ENCODE data around the gene PDE8A. TPM values are rescaled to one million over a fixed set of nuclear protein-coding genes. Genes with fewer than 3 reads are reported as not detected.
"Not testable (repeated sequence)": the region's sequence is repeated elsewhere in the genome, so short reads cannot be mapped to it uniquely, and the experiment has no call there.

PDE8A gene
- total RNA-seq, 1 donor from 2014 or later, result 23.7 TPM

- Mint-ChIP-seq H3K9me3 (ENCODE audit: unreplicated experiment) (peaks cover 13% of the 10 kb centered on the region), H3K4me3 (ENCODE audit: unreplicated experiment) (no peak overlapping the region), H3K4me1 (ENCODE audit: unreplicated experiment) (peaks cover 18% of the 10 kb centered on the region), H3K27ac (ENCODE audit: unreplicated experiment) (no peak overlapping the region), H3K36me3 (ENCODE audit: unreplicated experiment) (no peaks in the 10 kb centered on the region), H3K27me3 (ENCODE audit: unreplicated experiment) (no peaks in the 10 kb centered on the region)
- TF ChIP-seq, protein P1, sequence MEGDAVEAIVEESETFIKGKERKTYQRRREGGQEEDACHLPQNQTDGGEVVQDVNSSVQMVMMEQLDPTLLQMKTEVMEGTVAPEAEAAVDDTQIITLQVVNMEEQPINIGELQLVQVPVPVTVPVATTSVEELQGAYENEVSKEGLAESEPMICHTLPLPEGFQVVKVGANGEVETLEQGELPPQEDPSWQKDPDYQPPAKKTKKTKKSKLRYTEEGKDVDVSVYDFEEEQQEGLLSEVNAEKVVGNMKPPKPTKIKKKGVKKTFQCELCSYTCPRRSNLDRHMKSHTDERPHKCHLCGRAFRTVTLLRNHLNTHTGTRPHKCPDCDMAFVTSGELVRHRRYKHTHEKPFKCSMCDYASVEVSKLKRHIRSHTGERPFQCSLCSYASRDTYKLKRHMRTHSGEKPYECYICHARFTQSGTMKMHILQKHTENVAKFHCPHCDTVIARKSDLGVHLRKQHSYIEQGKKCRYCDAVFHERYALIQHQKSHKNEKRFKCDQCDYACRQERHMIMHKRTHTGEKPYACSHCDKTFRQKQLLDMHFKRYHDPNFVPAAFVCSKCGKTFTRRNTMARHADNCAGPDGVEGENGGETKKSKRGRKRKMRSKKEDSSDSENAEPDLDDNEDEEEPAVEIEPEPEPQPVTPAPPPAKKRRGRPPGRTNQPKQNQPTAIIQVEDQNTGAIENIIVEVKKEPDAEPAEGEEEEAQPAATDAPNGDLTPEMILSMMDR (IDR thresholded peaks at IDR 0.05), result no peak
- no peak for DNase-seq (ENCODE audit: extremely low spot score, unreplicated experiment)
These were observed 192.9 kb downstream of the PDE8A start for GRCh38 chr15:85174521-85174920.

GRCh38 chr15:85177042-85177515 is 195.4 kb downstream of the PDE8A start:
- Mint-ChIP-seq H3K27ac (ENCODE audit: unreplicated experiment) (peak overlapping the region; percentile 84), H3K27me3 (ENCODE audit: unreplicated experiment) (peaks cover 15% of the 10 kb centered on the region)
- not testable (repeated sequence) for H3K4me3 Mint-ChIP-seq (ENCODE audit: unreplicated experiment)

GRCh38 chr15:85178308-85178707 is 196.7 kb downstream of the PDE8A start:
- H3K27me3 Mint-ChIP-seq (ENCODE audit: unreplicated experiment), result peaks cover 24% of the 10 kb centered on the region
- H3K36me3 Mint-ChIP-seq (ENCODE audit: unreplicated experiment), result no peaks in the 10 kb centered on the region
- no peak for DNase-seq (ENCODE audit: extremely low spot score, unreplicated experiment)
- H3K4me3 Mint-ChIP-seq (ENCODE audit: unreplicated experiment), result no peak overlapping the region
- H3K27ac Mint-ChIP-seq (ENCODE audit: unreplicated experiment), result no peak overlapping the region
- no peaks in the 10 kb centered on the region for H3K9me3 Mint-ChIP-seq (ENCODE audit: unreplicated experiment)
- peaks cover 18% of the 10 kb centered on the region for H3K4me1 Mint-ChIP-seq (ENCODE audit: unreplicated experiment)
- TF ChIP-seq, protein P1 (IDR thresholded peaks at IDR 0.05), result no peak

More at GRCh38 chr15:85177042-85177515, 195.4 kb downstream of the PDE8A start:
- peaks cover 18% of the 10 kb centered on the region for H3K4me1 Mint-ChIP-seq (ENCODE audit: unreplicated experiment)
- not testable (repeated sequence) for H3K36me3 Mint-ChIP-seq (ENCODE audit: unreplicated experiment); H3K9me3 Mint-ChIP-seq (ENCODE audit: unreplicated experiment); DNase-seq (ENCODE audit: extremely low spot score, unreplicated experiment)

DNA sequence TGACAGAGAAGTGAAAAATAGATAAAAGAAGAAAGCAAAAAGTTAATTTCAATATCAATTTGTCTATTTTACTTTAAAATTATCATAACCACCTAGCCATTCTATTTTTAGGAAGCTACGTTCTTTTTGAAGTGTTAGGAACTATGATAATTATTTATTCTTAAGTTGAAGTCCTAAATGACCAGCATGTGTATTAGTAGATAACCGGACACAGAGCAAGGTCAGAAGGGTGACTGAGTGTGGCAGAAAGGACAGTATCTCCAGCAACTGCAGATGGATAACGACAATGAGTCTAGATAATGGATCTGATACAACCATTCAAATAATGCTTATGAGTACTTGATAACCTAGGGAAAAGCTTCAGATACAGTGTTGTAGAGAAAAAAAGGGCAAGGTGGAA is 198.0 kb downstream of the PDE8A start:
- Mint-ChIP-seq H3K36me3 (ENCODE audit: unreplicated experiment) (no peaks in the 10 kb centered on the region), H3K4me3 (ENCODE audit: unreplicated experiment) (no peak overlapping the region), H3K4me1 (ENCODE audit: unreplicated experiment) (peaks cover 18% of the 10 kb centered on the region), H3K9me3 (ENCODE audit: unreplicated experiment) (no peaks in the 10 kb centered on the region), H3K27me3 (ENCODE audit: unreplicated experiment) (peaks cover 25% of the 10 kb centered on the region), H3K27ac (ENCODE audit: unreplicated experiment) (no peak overlapping the region)
- TF ChIP-seq, protein P1 (IDR thresholded peaks at IDR 0.05), result no peak
- DNase-seq (ENCODE audit: extremely low spot score, unreplicated experiment), result no peak

- H3K27me3 Mint-ChIP-seq (ENCODE audit: unreplicated experiment), result peaks cover 24% of the 10 kb centered on the region
- not testable (repeated sequence) for H3K27ac Mint-ChIP-seq (ENCODE audit: unreplicated experiment); H3K4me1 Mint-ChIP-seq (ENCODE audit: unreplicated experiment); H3K9me3 Mint-ChIP-seq (ENCODE audit: unreplicated experiment); H3K36me3 Mint-ChIP-seq (ENCODE audit: unreplicated experiment); H3K4me3 Mint-ChIP-seq (ENCODE audit: unreplicated experiment); DNase-seq (ENCODE audit: extremely low spot score, unreplicated experiment)
These were observed 203.7 kb downstream of the PDE8A start for GRCh38 chr15:85185350-85185749.

- H3K27me3 Mint-ChIP-seq (ENCODE audit: unreplicated experiment); H3K4me1 Mint-ChIP-seq (ENCODE audit: unreplicated experiment); H3K36me3 Mint-ChIP-seq (ENCODE audit: unreplicated experiment); H3K4me3 Mint-ChIP-seq (ENCODE audit: unreplicated experiment); H3K9me3 Mint-ChIP-seq (ENCODE audit: unreplicated experiment); H3K27ac Mint-ChIP-seq (ENCODE audit: unreplicated experiment); DNase-seq (ENCODE audit: extremely low spot score, unreplicated experiment): not testable (repeated sequence)
These were observed 206.5 kb downstream of the PDE8A start for GRCh38 chr15:85188171-85188577.

Other genes starting within 250 kb of the PDE8A start
- 30.1 and 31.0 TPM in 2 replicates for gene ZNF592, start 233.3 kb upstream of the PDE8A start, total RNA-seq
- 0.27 and 0.37 TPM in 2 replicates for gene ALPK3, start 164.5 kb upstream of the PDE8A start, total RNA-seq
- not detected in 2 replicates for gene SLC28A1, start 97.2 kb upstream of the PDE8A start, total RNA-seq

All from osteocyte (in vitro differentiated cells).